Endothelial cell of umbilical vein (primary cell): Measurements from ENCODE around the gene CCND3. TPM values are rescaled to one million over a fixed set of nuclear protein-coding genes. Genes with fewer than 3 reads are reported as not detected.

Experiments
- BruUV-seq: library from RNA; stranded (reverse); fragments of 400-500 nt; replicated peaks from 2 replicates; lab custom pipeline; 2021; lab: Mats Ljungman, UMichigan
- CTCF ChIA-PET: fragments of 300-600, 350-600 bp; sonication (Branson Sonifier 250); formaldehyde crosslinking; loops from one replicate; lab custom pipeline; 2021; ENCODE audit warnings: antibody characterized with exemption, inconsistent platforms; lab: Charles Lee
- POLR2A ChIA-PET: fragments of 300-600, 350-600 bp; sonication (Branson Sonifier 250); formaldehyde crosslinking; loops from one replicate; lab custom pipeline; 2021; ENCODE audit warnings: antibody characterized with exemption, inconsistent platforms; lab: Charles Lee
- DNase-seq: peaks from one replicate; pipeline ENCODE4 v3.0.0-alpha.2; 2011; ENCODE audit warnings: low read depth, low spot score
- FAIRE-seq: peaks from 2 replicates; lab custom pipeline; 2011; peaks lifted over from hg19 to GRCh38; lab: Jason Lieb, UNC
- H2AFZ ChIP-seq: 2 replicates; pipeline ENCODE4 v1.6.0; 2012; ENCODE audit warnings: low read depth, low read length, control low read depth, inconsistent platforms
- H3K27ac ChIP-seq: 2 replicates; pipeline ENCODE4 v1.5.1; 2011; ENCODE audit warnings: low read depth, mild to moderate bottlenecking, control low read depth, low read length, moderate library complexity; ENCODE audit not compliant: insufficient read depth
- H3K27me3 ChIP-seq, 2 experiments: 2 replicates each; pipeline versions ENCODE4 v1.6.0 to v1.6.1; 2011; ENCODE audit warnings: low read length in 2 of 2, mixed read lengths in 1 of 2; ENCODE audit not compliant: control insufficient read depth in 2 of 2, insufficient read depth in 2 of 2
- H3K36me3 ChIP-seq, 2 experiments: 2 replicates in 1 of 2; 3 replicates in 1 of 2; pipeline ENCODE4 v1.5.1; 2011; ENCODE audit warnings: low read length in 2 of 2, mild to moderate bottlenecking in 1 of 2, moderate library complexity in 1 of 2; ENCODE audit not compliant: control insufficient read depth in 2 of 2, insufficient read depth in 2 of 2; ENCODE audit errors: extremely low read depth in 1 of 2
- H3K4me1 ChIP-seq: 3 replicates; pipeline ENCODE4 v1.5.1; 2011; ENCODE audit warnings: mild to moderate bottlenecking, low read length; ENCODE audit not compliant: control insufficient read depth, insufficient read depth; ENCODE audit errors: extremely low read depth
- H3K4me2 ChIP-seq: 2 replicates; pipeline ENCODE4 v1.6.1; 2011; ENCODE audit warnings: low read length, control low read depth, mixed read lengths; ENCODE audit not compliant: insufficient read depth
- H3K4me3 ChIP-seq, 3 experiments: fragments of 200-600 bp in 1 of 3; sonication (generic), shearing (Covaris generic) in 1 of 3; replicated peaks in 1 of 3; 2 replicates each; pipeline ENCODE4 v1.5.1; 2011 to 2016; ENCODE audit warnings: control low read depth in 3 of 3, low read length in 3 of 3, mild to moderate bottlenecking in 2 of 3, inconsistent platforms in 1 of 3, low read depth in 1 of 3, moderate library complexity in 1 of 3; ENCODE audit not compliant: insufficient read depth in 1 of 3
- H3K79me2 ChIP-seq: 2 replicates; pipeline ENCODE4 v1.6.0; 2012; ENCODE audit warnings: low read length, inconsistent platforms; ENCODE audit not compliant: control insufficient read depth, insufficient read depth
- H3K9ac ChIP-seq: replicated peaks from 2 replicates; pipeline ENCODE3; 2011; ENCODE audit warnings: low read length, control low read depth; ENCODE audit not compliant: insufficient read depth; ENCODE audit errors: extremely low read depth
- H3K9me1 ChIP-seq: replicated peaks from 3 replicates; pipeline ENCODE4 v1.6.0; 2011; ENCODE audit warnings: mild to moderate bottlenecking, low read length; ENCODE audit not compliant: control insufficient read depth, insufficient read depth; ENCODE audit errors: extremely low read depth
- H3K9me3 ChIP-seq: replicated peaks from 2 replicates; pipeline ENCODE4 v1.5.1; 2012; ENCODE audit warnings: low read length, inconsistent platforms; ENCODE audit not compliant: control insufficient read depth, insufficient read depth
- H4K20me1 ChIP-seq: replicated peaks from 2 replicates; pipeline ENCODE3; 2011; ENCODE audit warnings: mild to moderate bottlenecking, low read length; ENCODE audit not compliant: control insufficient read depth, insufficient read depth; ENCODE audit errors: extremely low read depth
- EZH2 ChIP-seq: IDR thresholded peaks from 2 replicates; pipeline ENCODE4 v1.6.1; 2012; ENCODE audit warnings: borderline replicate concordance, low read depth, mild to moderate bottlenecking, moderate library complexity, low read length, inconsistent platforms; ENCODE audit not compliant: severe bottlenecking
- FOS ChIP-seq: IDR thresholded peaks from 2 replicates; pipeline ENCODE4 v1.6.1; 2011; ENCODE audit warnings: mild to moderate bottlenecking, low read length, moderate library complexity, borderline replicate concordance; ENCODE audit not compliant: insufficient read depth
- GATA2 ChIP-seq: IDR thresholded peaks from 2 replicates; pipeline ENCODE4 v1.7.0; 2011; ENCODE audit warnings: low read depth, mild to moderate bottlenecking, moderate library complexity, mixed read lengths, low read length; ENCODE audit not compliant: insufficient read length, insufficient read depth
- JUN ChIP-seq: IDR thresholded peaks from 2 replicates; pipeline ENCODE4 v1.6.1; 2011; ENCODE audit warnings: borderline replicate concordance, low read depth; ENCODE audit not compliant: insufficient read length, insufficient read depth
- MAX ChIP-seq: IDR thresholded peaks from 2 replicates; pipeline ENCODE4 v1.6.1; 2011; ENCODE audit not compliant: insufficient read depth, insufficient read length
- MYC ChIP-seq: IDR thresholded peaks from one replicate; pipeline ENCODE4 v1.6.1; 2011; ENCODE audit warnings: mild to moderate bottlenecking, low read depth, low read length
- POLR2A ChIP-seq: IDR thresholded peaks from 2 replicates; pipeline ENCODE4 v1.6.1; 2012; ENCODE audit warnings: low read depth, mild to moderate bottlenecking, control low read depth, low read length
- POLR2AphosphoS5 ChIP-seq: IDR thresholded peaks from 2 replicates; pipeline ENCODE4 v1.6.1; 2012; ENCODE audit warnings: low read depth, mild to moderate bottlenecking, control low read depth, low read length, moderate library complexity; ENCODE audit not compliant: insufficient read depth
- dilution Hi-C: fragments of 300-500 bp; cut with MboI; formaldehyde crosslinking; loops from one replicate; pipeline ENCODE4 v1.15.0; 2019; ENCODE audit warnings: low sequenced_read_pairs; ENCODE audit not compliant: extremely low pct_ligation_motif_present
- intact Hi-C: fragments of 100-400 bp; cut with micrococcal nuclease; formaldehyde crosslinking; loops from one replicate; pipeline ENCODE4 v1.10.0; 2022
- polyA plus RNA-seq, 4 experiments: library from polyadenylated mRNA; depleted of rRNA in 3 of 4; stranded (reverse) in 3 of 4; unstranded in 1 of 4; fragments of >200 nt; gene quantifications; 2 replicates each; pipeline versions ENCODE4 v1.2.1 to v1.2.3, GENCODE V29; 2011 to 2012; ENCODE audit warnings: missing spikeins in 1 of 4
- total RNA-seq: library from RNA; stranded (reverse); gene quantifications from 2 replicates; pipeline ENCODE4 v1.2.3, GENCODE V29; 2021
- TF ChIP-seq, protein P1 (sequence below), 2 donors: IDR thresholded peaks; 1 replicate in 1 of 2; 2 replicates in 1 of 2; pipeline ENCODE4 v1.5.1; 2011; ENCODE audit warnings: low read length in 2 of 2, mild to moderate bottlenecking in 2 of 2, moderate library complexity in 2 of 2, control low read depth in 1 of 2, inconsistent platforms in 1 of 2, low read depth in 1 of 2; ENCODE audit not compliant: insufficient read depth in 1 of 2; ENCODE audit errors: extremely low read depth in 1 of 2

The CCND3 gene
- total and polyA plus RNA-seq, 2 donors (not counting 3 experiments of a cell fraction or from before 2014, with no cell fraction given): 87.5 to 98.7 TPM

DNA sequence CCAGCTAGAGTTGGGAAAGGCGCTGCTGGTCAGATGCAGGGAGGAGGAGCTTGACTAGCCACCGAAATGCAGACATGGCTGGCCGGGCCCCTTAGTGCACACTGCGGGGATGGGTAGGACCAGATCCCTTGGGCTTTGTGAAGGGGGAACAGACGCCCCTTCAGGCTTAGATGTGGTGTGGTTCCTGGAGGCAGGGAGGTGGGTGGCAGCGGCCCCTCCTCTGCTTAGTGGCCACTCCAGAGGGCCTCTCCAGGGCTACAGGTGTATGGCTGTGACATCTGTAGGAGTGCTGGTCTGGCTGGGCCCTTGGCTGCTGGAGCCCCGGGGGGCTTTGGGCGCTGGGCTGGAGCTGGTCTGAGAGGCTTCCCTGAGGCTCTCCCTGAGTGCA lies 5.9 kb downstream of the CCND3 start:
- H2AFZ ChIP-seq: no peak overlapping the region
- TF ChIP-seq POLR2A (no peak), JUN (no peak), MYC (no peak), FOS (no peak), EZH2 (no peak), MAX (no peak), GATA2 (no peak), POLR2AphosphoS5 (no peak)
- TF ChIP-seq, protein P1, sequence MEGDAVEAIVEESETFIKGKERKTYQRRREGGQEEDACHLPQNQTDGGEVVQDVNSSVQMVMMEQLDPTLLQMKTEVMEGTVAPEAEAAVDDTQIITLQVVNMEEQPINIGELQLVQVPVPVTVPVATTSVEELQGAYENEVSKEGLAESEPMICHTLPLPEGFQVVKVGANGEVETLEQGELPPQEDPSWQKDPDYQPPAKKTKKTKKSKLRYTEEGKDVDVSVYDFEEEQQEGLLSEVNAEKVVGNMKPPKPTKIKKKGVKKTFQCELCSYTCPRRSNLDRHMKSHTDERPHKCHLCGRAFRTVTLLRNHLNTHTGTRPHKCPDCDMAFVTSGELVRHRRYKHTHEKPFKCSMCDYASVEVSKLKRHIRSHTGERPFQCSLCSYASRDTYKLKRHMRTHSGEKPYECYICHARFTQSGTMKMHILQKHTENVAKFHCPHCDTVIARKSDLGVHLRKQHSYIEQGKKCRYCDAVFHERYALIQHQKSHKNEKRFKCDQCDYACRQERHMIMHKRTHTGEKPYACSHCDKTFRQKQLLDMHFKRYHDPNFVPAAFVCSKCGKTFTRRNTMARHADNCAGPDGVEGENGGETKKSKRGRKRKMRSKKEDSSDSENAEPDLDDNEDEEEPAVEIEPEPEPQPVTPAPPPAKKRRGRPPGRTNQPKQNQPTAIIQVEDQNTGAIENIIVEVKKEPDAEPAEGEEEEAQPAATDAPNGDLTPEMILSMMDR (IDR thresholded peaks at IDR 0.05; ENCODE audit: extremely low read depth in 1 of 2, insufficient read depth in 1 of 2, low read depth in 1 of 2, low read length in 2 of 2): no peak
- FAIRE-seq: no peak
- BruUV-seq: no TSS peak
- peaks cover 27% of the 10 kb centered on the region for H3K4me1 ChIP-seq
- H3K9ac ChIP-seq: no peak overlapping the region
- no peaks in the 10 kb centered on the region for H3K9me1 ChIP-seq
- intact Hi-C loops: loop anchor here (1.0 kb wide), 6 partner anchors 14 to 155 kb away; partner anchors contain the start of genes BYSL, MED20, PRICKLE4 and TOMM6
- no peak for DNase-seq
- H3K4me3 ChIP-seq: no peak overlapping the region
- H3K4me2 ChIP-seq: no peak overlapping the region
- no peaks in the 10 kb centered on the region for H3K27me3 ChIP-seq
- peaks cover 39 to 52% of the 10 kb centered on the region in 2 experiments for H3K36me3 ChIP-seq
- ChIA-PET POLR2A (interaction anchor here (0.6 kb wide), 1 partner anchor 143 kb away, joined by 4 read pairs; no protein-coding TSS in a partner anchor), CTCF (interaction anchor here (1.0 to 8.5 kb wide), 11 partner anchors 8 to 151 kb away, joined by 3 to 149 read pairs (median 5); partner anchors contain the start of genes BYSL, MED20 and TOMM6)
- H4K20me1 ChIP-seq: no peaks in the 10 kb centered on the region
- dilution Hi-C loops: no loop called here
- no peak overlapping the region for H3K27ac ChIP-seq
- peaks cover 38% of the 10 kb centered on the region for H3K79me2 ChIP-seq
- no peaks in the 10 kb centered on the region for H3K9me3 ChIP-seq
